ENCODE data around the gene RFX3.

- TF ChIP-seq, protein P1, sequence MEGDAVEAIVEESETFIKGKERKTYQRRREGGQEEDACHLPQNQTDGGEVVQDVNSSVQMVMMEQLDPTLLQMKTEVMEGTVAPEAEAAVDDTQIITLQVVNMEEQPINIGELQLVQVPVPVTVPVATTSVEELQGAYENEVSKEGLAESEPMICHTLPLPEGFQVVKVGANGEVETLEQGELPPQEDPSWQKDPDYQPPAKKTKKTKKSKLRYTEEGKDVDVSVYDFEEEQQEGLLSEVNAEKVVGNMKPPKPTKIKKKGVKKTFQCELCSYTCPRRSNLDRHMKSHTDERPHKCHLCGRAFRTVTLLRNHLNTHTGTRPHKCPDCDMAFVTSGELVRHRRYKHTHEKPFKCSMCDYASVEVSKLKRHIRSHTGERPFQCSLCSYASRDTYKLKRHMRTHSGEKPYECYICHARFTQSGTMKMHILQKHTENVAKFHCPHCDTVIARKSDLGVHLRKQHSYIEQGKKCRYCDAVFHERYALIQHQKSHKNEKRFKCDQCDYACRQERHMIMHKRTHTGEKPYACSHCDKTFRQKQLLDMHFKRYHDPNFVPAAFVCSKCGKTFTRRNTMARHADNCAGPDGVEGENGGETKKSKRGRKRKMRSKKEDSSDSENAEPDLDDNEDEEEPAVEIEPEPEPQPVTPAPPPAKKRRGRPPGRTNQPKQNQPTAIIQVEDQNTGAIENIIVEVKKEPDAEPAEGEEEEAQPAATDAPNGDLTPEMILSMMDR (IDR thresholded peaks at IDR 0.05): no peak
- TF ChIP-seq POLR2A (IDR thresholded peaks at IDR 0.05): no peak
These were observed 288.7 kb downstream of the RFX3 start for GRCh38 chr9:3237121-3237520.

Data from body of pancreas (tissue), 4 donors.